HG03159 (cell line): Measurements from ENCODE around the gene BBOX1.
"Not testable (repeated sequence)": the region's sequence is repeated elsewhere in the genome, so short reads cannot be mapped to it uniquely, and the experiment has no call there.

Source experiments
- ATAC-seq: cut with Tn5 transposase; IDR thresholded peaks from one replicate; pipeline ENCODE4 v1.9.1; 2021; ENCODE audit warnings: mild to moderate bottlenecking, moderate library complexity; ENCODE audit not compliant: unreplicated experiment

Gene BBOX1

DNA sequence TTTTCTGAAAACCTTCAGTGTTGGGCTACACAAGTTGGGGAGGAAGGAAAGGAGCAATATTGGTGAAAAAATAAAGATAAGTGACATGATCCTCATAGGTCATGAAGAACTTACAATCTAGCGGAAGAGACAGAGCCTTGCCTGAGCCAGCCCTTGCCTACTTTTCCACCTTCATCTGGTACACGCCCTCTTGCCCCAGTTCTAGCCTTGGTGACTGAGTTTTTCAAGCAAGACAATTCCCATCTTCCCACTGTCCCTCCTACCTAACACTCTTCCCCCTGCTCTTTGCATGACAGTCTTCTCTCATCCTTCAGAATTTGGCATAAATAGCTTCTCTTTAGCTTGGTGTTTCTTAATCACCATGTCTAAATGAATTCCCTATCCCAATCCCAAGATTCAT lies 42.6 kb downstream of the BBOX1 start:
- no peak for ATAC-seq

DNA sequence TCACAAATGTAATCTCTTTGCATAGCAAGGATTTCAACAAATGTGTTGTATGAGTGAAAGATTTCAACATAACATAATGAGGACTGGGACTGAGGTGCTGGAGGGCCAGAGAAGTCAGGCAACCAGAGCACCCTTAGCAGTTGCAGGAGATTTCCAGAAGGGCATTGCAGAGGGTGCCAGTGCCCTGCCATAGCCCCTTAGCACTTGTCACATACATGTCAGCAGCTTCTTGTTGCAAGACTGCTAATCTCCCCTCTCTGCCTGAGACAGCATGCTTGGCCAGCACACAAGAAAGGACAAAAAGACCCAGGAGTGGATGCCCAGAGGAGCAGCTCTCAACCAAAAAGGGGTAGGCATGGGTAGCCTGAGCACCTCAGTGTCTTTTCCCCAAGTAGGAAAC lies 43.2 kb downstream of the BBOX1 start:
- ATAC-seq: no peak

DNA sequence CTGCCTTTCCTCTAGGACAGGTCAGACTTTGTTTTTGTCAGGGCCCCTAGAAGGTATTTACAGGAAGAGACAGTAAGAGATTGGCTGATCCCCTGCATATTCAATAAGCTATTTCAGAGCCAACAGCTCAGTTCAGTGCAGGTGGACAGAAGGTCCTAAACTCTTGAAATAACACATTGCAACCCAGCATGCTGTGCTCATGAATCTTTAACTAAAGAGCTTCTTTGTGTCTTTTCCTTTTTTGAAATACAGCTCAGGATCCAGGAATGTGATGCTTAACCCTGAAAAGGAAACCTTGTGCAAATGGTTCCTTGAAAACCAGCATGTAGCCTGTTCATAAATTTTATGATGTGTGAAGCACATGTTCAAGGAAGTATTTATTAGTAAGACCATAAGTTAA lies 43.9 kb downstream of the BBOX1 start:
- no peak for ATAC-seq

DNA sequence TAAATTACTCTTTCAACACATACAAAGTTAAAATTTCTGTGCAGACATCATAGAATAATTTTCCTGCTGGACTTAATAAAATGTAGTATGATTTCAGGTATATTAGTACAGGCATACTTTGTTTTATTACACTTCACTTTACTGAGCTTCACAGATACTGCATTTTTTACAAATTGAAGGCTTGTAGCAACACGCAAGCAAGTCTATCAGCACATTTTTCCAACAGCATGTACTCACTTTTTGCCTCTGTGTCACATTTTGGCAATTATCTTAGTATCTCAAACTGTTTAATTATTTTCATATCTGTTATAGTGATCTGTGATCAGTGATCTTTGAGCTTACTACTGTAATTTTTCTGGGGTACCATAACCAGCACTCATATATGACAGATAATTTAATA lies 44.5 kb downstream of the BBOX1 start:
- no peak for ATAC-seq

DNA sequence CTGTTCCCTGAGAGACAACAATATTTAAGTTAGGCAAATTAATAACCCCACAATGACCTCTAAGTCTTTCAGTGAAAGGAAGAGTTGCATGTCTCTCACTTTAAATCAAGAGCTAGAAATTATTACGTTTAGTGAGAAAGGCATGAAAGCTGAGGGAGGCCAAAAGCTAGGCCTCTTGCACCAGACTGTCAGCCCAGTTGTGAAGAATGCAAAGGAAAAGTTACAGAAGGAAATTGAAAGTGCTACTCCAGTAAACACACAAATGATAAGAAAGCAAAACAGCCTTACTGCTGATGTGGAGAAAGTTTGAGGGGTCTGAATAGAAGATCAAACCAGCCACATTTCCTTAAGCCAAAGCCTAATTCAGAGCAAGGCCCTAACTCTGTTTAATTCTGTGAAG lies 45.0 kb downstream of the BBOX1 start:
- no peak for ATAC-seq

DNA sequence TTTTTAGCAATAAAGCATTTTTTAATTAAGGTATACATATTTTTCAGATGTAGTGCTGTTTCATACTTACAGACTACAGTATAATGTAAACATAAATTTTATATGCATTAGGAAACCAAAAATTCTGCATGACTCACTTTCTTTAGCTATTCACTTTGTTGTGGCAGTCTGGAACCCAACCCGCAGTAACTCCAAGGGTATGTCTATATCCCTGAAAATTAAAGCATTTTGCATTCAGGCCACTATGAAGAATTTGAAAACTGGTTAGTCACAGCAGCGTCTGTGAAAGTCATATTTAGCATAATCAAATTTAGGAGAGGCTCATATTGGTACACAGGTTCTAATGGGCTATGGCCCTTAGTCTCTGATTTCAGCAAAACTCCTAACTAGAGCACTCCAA lies 46.8 kb downstream of the BBOX1 start:
- no peak for ATAC-seq

DNA sequence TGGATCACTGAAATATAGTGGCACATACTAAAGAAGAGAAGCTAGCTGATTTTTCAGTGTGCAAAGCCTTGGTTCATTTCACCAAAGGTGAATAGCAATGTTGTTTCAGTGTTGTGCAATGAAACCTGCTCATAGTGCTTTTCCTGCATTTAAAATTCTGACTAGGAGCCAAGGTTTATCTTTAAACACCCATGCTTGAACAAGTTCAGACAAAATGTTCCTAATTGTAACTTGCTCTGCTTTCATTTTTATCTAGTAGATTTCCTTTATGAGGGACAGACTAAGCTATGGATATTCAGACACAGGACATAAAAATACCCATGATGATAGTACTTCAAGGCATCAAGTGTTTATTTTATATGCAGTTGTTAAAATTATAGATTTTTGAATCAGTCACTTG lies 47.7 kb downstream of the BBOX1 start:
- no peak for ATAC-seq

DNA sequence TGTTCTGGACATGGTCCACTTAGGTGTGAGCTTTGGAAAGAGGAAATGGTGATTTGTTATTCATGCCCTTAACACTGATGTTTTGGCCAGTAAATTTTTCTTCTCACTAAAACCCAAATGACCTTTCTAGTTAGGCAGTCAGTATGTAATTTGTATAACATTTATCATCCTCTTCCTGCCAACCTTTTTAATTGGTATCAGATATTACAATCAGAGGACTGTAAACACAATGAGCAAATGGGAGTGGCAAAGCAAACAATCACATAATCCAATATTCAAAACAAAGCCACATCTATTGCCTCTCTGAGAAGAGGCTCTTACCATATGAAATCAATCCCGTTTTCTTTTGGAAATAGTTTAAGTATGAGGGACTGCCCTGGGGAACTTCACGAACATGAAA lies 49.1 kb downstream of the BBOX1 start:
- ATAC-seq: no peak

DNA sequence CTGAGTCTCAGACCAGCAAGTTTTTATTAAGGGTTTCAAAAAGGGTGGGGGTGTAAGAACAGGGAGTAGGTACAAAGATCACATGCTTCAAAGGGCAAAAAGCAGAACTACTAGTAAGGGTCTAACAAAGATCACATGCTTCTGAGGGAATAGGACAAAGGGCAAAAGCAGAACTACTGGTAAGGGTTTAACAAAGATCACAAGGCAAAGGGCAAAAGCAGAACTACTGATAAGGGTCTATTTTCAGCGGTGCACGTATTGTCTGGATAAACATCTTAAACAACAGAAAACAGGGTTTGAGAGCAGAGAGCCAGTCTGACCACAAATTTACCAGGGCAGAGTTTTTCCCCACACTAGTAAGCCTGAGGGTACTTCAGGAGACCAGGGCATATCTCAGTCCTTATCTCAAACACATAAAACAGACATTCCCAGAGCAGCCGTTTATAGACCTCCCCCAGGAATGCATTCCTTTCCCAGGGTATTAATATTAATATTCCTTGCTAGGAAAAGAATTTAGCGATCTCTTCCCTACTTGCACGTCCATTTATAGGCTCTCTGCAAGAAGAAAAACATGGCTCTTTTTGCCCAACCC lies 49.8 kb downstream of the BBOX1 start:
- ATAC-seq: not testable (repeated sequence)

DNA sequence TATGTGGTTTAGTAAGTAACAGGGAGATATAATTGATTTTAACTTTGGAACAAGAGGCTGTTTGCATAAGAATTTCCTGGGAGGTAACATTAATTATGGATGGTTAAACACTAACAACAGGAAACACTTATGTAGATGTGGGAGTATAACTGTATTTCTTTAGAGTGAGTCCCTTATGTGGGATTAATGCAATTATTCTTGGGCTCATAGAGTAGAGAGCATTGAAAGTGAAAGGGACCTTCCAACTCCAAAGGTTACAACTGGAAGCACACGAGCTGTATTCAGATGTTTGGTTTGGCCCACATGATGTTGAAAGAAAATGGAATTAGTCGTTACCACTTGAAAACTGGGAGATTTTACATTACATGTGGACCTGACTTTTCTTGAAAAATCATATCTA lies 53.5 kb downstream of the BBOX1 start:
- ATAC-seq: no peak

DNA sequence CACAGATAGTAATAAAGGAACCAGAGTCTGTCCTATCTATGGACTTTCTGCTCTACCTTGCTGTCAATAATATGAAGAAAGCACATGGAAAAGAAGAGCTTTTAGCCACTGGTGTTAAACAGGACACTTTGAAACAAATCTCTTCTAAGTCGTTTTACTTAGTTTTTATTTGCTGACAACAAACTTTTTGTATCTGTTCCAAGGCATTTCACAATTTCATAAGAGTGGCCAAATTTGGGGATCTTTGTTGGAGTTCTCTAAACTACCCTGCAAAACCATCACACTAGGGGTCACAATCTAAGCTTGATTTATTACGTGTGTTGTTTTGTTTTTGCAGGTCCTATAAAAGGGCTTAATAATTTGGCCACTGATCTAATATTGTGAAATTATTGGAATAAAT lies 54.4 kb downstream of the BBOX1 start:
- no peak for ATAC-seq

DNA sequence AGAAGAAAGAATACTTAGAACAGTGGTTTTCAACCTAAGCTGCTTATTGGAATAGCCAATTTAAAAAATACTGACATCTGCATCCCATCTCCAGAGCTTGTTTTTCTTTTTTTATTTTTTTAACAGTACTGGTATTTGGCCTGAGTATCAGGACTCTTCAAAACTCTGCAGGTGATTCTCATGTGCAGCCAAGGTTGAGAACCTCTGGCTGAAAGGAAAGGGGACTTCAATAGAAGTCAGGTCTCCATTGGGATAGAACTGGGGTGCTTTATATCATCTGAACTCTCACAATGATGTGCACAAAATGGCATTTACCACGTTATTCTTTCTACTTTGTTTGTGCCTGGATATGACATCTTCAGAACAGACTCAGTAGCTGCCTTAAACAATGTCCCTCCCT lies 55.3 kb downstream of the BBOX1 start:
- no peak for ATAC-seq

DNA sequence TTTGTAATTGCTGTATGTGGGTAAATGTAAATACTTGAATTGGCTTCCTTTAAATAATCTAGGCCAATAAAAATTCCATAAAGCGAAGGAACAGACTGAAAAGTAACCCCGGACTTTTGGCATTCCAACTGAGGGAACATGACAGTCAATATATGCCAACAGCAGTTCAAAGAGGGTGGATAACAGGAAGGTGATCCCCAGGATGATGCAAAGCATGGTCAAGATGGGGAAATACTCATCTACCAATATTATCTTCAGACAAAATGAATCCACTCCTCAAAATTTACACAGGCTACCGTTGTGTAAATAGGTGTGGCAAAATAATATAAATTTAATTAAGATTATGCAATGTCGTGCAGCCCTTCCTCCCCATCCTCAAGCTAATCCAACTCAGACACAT lies 56.9 kb downstream of the BBOX1 start:
- no peak for ATAC-seq

DNA sequence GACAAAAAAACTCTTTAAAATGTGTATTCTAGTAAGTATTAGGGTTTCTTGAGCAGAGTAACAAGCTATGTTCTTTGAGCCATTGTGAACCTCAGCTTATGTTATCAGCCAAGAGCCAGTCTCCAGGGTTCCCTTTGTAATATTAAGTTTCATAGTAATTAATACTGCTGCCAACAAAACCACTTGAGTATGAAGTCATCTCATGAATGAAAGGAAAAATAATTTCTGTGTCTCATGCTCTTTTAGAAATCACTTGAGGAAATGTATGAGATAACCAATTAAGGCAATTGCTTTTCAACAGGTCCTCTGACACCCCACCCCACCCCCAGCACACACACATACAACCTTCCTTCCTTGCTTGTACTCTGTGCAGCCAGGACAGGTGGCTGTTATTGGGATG lies 59.9 kb downstream of the BBOX1 start:
- no peak for ATAC-seq

DNA sequence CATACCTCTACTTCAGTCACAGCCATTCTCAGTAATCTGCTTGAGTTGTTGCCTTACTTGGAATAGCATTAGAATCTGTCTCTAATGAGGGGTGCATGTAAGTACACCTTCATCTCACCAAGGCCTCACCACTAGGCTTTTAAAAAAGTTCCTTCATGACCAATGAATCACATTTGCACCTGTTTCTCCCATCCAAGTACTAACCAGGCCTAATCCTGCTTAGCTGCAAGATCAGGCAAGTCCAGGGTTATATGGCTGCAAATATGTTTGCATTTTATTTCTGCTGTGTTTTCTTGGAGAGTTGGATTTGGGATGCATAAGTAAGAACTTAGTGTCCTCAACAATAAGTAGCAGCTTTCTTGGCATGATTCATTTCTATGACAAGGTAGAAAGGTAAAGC lies 66.9 kb downstream of the BBOX1 start:
- no peak for ATAC-seq

DNA sequence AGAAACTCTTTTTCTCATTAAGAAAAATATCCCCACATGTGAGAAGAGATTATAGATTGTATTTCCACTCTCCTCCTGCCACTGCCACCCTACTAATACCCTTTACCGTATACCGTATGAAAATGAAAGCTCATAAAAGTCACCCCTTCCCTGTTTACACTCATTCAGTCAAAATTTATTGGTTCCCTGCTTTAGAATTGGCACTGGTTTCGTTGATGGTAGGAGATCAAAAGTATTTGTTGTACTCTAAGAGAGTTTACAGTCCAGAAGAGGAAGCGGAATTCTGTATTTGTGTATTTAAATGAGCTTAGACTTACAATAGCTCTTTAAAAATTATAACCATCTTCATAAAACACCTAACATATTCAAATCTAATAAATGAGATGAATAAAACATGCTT lies 68.2 kb downstream of the BBOX1 start:
- no peak for ATAC-seq

DNA sequence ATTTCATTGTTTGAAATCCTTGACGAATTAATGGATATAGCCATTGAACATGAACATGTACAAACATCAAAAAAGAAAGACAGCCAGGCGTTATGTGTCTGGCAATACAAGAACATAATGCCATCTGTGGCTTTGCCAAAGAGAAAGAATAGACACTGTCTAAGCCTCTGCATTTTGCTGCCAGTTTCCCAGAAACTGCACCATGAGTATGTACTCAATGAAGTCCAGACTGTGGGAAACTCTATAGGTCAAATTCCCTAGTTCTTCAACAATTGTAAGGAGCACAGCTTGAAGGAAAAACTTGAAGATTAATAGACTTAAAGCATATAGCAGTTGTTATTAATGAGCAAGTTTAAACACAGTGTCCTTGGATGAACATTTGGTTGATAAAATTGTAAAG lies 71.3 kb downstream of the BBOX1 start:
- no peak for ATAC-seq

DNA sequence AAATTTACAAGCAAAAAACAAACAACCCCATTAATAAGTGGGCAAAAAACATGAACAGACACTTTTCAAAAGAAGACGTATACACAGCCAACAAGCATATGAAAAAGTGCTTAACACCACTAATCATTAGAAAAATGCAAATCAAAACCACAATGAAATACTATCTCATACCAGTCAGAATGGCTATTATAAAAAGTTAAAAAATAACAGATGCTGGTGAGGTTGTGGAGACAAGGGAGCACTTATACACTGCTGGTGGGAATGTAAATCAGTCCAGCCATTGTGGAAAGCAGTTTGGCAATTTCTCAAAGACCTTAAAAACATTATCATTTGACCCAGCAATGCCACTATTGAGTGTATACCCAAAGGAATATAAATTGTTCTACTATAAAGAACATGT lies 72.3 kb downstream of the BBOX1 start:
- ATAC-seq: no peak

DNA sequence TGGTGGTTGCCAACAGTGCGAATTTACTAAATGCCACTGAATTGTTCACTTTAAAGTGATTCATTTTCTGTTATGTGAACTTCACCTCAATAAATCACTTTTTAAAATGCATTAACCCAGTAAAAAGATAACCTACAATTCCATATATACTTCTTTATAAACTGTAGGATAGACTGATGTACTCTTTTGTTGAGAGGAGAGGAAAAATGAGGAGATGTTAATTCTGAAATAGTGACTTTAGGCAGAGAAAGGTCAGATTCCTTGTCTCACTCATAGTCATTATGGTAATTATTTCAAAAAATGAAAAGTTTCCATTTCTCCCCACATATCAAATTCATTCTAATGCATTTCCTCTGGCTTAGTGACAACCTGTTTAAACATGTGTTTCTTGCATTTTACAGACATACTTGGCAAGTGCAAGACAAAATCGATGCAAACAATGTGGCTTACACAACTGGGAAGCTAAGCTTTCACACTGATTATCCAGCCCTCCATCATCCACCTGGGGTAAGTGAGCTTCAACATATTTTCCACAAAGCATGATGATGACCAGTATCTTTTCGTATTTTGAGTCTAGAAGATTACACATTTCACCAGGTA lies 74.5 kb downstream of the BBOX1 start:
- no peak for ATAC-seq

DNA sequence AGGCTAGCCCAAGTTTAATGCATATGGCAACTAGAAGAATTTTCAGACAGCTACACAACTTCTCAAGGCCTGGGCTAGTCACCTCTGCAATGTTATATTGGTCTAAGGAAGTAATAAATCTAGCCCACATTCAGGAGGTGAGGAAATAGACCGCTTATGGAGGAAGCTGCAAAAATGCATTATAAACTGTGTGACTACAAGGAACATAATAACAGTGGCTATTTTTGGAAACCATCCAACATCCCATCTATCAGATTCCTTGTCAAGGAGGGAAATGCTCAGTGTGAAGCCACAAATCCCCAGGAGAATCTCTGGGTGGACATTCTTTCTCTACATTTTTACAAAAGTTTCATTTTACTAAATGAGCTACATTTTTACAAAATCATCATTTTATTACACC lies 76.1 kb downstream of the BBOX1 start:
- no peak for ATAC-seq

DNA sequence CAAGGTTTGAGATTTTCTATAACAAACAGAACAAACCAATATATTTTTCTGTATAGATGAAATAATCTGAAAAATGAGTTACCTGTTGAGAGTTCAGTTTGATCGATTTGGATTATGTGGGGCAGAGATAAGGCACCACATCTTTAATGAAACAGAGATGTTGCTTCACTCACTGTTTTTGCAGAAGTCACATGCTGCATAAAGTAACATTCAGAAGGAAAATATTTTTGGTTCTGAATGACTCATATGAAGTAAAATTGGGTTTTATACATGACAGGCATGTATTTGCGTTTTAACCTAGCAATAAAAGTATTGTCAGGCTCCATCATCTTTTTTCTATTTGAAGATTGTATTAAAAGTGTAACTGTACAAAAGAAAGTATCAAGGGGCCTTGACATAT lies 77.8 kb downstream of the BBOX1 start:
- no peak for ATAC-seq

DNA sequence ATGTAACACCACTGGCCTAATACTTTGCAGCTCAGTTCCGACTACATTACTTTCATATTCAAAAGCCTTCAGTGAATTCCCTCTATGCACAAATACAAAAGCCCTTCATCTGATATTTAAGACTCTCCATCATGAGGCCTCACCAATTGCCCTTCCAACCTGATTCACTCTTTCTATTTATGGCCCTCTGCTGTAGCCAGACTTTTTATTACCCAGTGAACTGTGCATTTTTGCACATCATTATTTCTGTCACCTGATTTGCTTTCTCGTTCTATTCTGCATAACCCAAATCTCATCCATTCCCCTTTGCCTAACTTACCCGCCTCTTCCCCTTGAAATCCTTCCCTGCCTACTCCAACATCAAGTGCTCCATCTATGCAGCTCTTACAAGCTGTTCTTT lies 78.3 kb downstream of the BBOX1 start:
- no peak for ATAC-seq

DNA sequence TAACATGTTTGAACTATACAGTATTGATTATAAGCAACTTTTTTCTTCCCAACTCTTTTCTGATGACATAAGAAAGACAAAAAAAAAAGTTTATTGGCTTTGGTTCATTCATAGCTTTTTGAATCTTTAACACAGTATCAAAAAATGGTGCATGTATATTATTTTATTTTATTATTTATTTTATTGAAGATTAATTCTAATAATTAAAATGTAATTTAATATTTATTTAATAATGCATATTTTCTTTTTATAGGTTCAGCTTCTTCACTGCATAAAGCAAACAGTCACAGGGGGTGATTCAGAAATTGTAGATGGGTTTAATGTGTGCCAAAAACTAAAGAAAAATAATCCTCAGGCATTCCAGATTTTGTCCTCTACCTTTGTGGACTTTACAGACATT lies 78.8 kb downstream of the BBOX1 start:
- no peak for ATAC-seq
